Stimulated activated CD4-positive, alpha-beta T cell treated with anti-CD3 and anti-CD28 coated beads, Interleukin-4, amount 100 ng/mL, for 24 hours (primary cell): ENCODE results near the gene NPBWR2.
"Not testable (repeated sequence)": the region's sequence is repeated elsewhere in the genome, so short reads cannot be mapped to it uniquely, and the experiment has no call there.

Source experiments
- DNase-seq: peaks from one replicate; pipeline ENCODE4 v3.0.0-alpha.2; 2020

The NPBWR2 gene

GRCh38 chr20:64102647-64103354 lies 4.6 kb downstream of the NPBWR2 start:
- DNase-seq, result no peak

- DNase-seq, result peak; percentile 69
Measured at GRCh38 chr20:64101731-64102621, 5.4 kb downstream of the NPBWR2 start.

- no peak for DNase-seq
Measured at GRCh38 chr20:64100946-64101688, 6.2 kb downstream of the NPBWR2 start.

- no peak for DNase-seq
Measured at GRCh38 chr20:64100566-64100888, 6.8 kb downstream of the NPBWR2 start.

DNA sequence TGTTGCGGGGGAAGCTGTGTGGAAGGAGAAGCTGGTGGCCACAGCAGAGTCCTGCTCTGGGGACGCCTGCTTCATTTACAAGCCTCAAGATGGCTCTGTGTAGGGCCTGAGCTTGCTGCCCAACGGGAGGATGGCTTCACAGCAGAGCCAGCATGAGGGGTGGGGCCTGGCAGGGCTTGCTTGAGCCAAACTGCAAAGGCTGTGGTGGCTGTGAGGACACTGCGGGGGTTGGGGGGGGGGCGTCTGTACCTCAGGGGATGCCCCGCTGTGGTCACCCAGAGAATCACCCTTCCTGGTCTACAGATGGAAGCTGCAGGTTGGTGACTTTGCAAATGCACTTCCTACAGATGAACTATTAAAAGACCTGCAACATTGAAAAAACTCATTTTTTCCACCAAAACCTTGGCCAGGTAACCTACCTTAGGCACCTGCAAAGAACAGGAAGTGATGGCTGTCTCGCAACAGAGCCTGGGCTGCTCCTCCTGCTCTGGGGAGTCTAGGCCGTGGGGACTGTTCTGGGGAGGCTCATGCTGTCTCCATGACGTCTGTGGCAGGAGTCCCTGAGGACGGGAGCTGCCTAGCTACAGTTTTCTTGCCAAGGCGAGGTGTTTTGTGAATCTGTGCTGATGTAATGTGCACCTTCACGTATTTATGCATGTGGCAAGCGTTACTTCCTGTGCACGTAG lies 7.3 kb downstream of the NPBWR2 start:
- no peak for DNase-seq

GRCh38 chr20:64099086-64099786 lies 8.1 kb downstream of the NPBWR2 start:
- no peak for DNase-seq

- DNase-seq, result no peak
Measured at GRCh38 chr20:64098471-64099013, 8.8 kb downstream of the NPBWR2 start.

DNA sequence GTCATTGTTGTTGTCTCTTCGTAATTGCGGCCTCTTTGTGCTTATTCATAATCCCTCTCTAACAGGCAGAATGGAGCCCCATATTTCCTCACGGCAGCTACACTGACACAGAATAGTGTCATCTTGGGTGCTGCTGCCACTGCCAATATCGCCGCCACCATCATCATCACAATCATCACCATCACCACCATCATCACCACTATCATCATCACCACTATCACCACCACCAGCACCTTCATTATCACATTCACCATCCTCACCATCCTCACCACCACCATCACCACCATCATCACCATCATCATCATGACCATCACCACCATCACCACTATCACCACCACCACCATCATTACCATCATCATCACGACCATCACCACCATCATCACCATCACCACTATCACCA lies 10.8 kb downstream of the NPBWR2 start:
- no peak for DNase-seq

GRCh38 chr20:64095927-64096326 lies 11.4 kb downstream of the NPBWR2 start:
- no peak for DNase-seq

GRCh38 chr20:64095455-64095854 lies 11.9 kb downstream of the NPBWR2 start:
- no peak for DNase-seq

DNA sequence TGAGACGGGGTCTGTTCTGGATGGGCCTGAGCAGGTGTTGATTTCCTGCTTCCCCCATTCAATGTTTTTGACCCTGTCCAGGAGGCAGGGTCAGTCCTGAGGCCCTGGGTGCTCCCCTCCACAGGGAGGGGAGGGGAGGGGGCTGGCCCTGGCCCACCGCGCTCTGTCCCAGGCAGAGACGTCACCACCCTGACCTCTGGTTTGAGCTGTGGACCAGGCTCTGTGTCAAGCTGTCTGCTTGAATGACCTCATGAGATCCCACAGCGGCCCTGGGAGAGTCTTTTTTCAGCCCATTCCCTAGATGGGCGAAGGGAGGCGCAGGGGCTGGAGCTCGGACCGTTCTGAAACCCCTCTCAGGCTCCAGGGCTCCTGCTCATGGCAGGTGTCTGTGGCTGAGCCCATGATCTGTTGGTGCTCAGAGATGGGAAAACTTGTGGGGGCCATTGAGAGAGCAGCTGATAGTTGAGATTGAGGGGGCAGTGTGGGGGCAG lies 14.3 kb downstream of the NPBWR2 start:
- no peak for DNase-seq

GRCh38 chr20:64092258-64093012 lies 14.9 kb downstream of the NPBWR2 start:
- no peak for DNase-seq

DNA sequence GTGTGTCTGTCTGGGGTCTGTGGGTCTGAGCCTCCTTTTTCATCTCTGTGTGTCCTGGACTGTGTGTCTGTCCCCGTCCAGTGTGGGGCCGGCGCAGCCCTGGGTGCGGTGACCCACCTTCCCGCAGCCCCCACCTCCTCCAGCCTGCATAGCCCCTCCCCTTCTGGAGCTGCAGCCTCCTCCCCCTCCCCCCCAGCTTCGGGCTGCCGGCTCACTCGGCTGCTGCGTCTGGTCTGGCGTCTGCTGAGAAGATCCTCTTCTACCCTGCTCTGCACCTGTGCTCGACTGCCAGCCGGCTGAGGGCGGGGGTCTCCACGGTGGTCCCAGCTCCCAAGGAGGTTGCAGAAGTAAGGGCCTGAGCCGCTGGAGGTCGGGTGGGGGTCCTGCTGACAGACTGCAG lies 15.6 kb downstream of the NPBWR2 start:
- no peak for DNase-seq

GRCh38 chr20:64091340-64091739 lies 16.0 kb downstream of the NPBWR2 start:
- no peak for DNase-seq

- DNase-seq, result no peak
Measured at GRCh38 chr20:64090165-64090564, 17.2 kb downstream of the NPBWR2 start.

- not testable (repeated sequence) for DNase-seq
Measured at GRCh38 chr20:64088586-64088985, 18.8 kb downstream of the NPBWR2 start.

DNA sequence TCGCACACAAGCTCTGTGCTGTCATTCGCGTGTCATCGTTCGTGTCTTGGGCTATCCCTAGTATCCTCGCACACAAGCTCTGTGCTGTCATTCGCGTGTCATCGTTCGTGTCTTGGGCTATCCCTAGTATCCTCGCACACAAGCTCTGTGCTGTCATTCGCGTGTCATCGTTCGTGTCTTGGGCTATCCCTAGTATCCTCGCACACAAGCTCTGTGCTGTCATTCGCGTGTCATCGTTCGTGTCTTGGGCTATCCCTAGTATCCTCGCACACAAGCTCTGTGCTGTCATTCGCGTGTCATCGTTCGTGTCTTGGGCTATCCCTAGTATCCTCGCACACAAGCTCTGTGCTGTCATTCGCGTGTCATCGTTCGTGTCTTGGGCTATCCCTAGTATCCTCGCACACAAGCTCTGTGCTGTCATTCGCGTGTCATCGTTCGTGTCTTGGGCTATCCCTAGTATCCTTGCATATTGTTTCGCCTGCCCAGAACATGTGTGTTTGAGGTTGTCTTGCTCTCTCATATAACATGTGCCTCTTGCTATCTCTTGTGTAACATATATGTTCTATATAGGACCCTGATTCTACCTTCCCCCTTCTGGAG lies 20.0 kb downstream of the NPBWR2 start:
- not testable (repeated sequence) for DNase-seq

DNA sequence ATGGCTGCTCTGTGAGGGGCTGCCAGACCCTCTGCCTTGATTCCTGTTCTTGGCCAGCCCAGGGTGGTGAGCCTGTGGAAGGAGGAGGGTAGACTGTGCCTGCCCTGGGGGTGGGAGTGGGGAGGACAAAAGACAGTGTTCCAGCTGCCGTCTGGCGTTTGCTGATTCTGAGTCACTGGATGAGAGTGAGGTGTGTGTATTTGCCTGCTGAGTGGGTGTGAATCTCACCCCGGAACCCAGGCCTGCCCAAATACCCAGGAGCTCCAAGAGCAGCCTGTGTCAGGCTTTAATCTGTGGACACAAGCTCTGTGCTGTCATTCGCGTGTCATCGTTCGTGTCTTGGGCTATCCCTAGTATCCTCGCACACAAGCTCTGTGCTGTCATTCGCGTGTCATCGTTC lies 20.6 kb downstream of the NPBWR2 start:
- DNase-seq, result no peak

DNA sequence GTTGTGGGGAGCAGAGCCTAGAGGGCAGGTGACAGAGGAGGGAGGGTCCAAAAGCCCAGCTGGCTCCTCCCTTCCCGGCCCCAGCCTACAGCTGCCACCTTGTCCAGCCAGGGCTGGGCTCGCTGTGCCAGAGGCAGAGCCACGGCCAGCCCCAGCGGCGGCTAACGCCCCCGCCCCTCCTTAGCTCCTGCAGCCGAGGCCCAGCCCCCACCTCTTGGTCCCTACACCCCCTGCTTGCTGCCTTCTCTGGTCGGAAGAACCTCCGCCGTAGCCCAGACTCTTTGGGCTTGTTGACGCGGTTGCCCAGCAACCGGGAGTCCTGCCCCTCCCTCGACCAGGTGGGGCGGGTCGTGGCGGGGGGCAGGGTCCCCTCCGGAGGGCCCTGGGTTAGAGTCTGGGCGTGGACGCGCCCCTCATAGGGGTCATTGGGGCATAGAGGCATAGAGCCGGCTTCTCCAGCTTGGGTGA lies 22.6 kb downstream of the NPBWR2 start:
- DNase-seq, result no peak
